HG03460 (cell line): ENCODE data around the gene E2F8.

Experiments used
- ATAC-seq: cut with Tn5 transposase; IDR thresholded peaks from one replicate; pipeline ENCODE4 v1.9.1; 2021; ENCODE audit not compliant: unreplicated experiment

Gene E2F8

GRCh38 chr11:19187114-19187832, 53.5 kb downstream of the E2F8 start:
- no peak for ATAC-seq

- ATAC-seq: no peak
Measured at GRCh38 chr11:19185516-19186052, 55.2 kb downstream of the E2F8 start.

- ATAC-seq: no peak
Measured at GRCh38 chr11:19185036-19185435, 55.7 kb downstream of the E2F8 start.

GRCh38 chr11:19183646-19184045, 57.1 kb downstream of the E2F8 start:
- no peak for ATAC-seq

GRCh38 chr11:19181531-19182261, 59.0 kb downstream of the E2F8 start:
- no peak for ATAC-seq

- ATAC-seq: no peak
Measured at GRCh38 chr11:19176629-19177186, 64.0 kb downstream of the E2F8 start.
